GM23338 (cell line): ENCODE data around the gene MYO5C.
A peak's percentile ranks its signal among the peaks of the same experiment; 100 is the strongest.

Experiments used
- EZH2 ChIP-seq: fragments of 200-600 bp; sonication (generic); IDR thresholded peaks from one replicate; pipeline ENCODE4 v1.8.0; 2017; ENCODE audit warnings: antibody characterized with exemption, mild to moderate bottlenecking, low read depth; ENCODE audit not compliant: unreplicated experiment
- NANOG ChIP-seq: IDR thresholded peaks from 2 replicates; pipeline ENCODE4 v1.6.1; 2016; ENCODE audit warnings: antibody characterized with exemption, borderline replicate concordance
- POLR2AphosphoS5 ChIP-seq: IDR thresholded peaks from 2 replicates; pipeline ENCODE4 v1.6.1; 2016; ENCODE audit warnings: antibody characterized with exemption, low read depth
- STAT1 ChIP-seq: IDR thresholded peaks from one replicate; pipeline ENCODE4 v1.6.1; 2016; ENCODE audit warnings: antibody characterized with exemption; ENCODE audit not compliant: unreplicated experiment
- TF ChIP-seq, protein P1 (sequence below), 2 experiments: fragments of 200-600 bp in 1 of 2; sonication (generic) in 1 of 2; conservative IDR thresholded peaks; 2 replicates each; pipeline versions ENCODE4 v1.5.1 to v1.6.1; 2016 to 2017; ENCODE audit warnings: antibody characterized with exemption in 2 of 2, low read depth in 2 of 2, mild to moderate bottlenecking in 2 of 2, moderate library complexity in 1 of 2
- TF ChIP-seq, protein P2 (sequence below): IDR thresholded peaks from 2 replicates; pipeline ENCODE4 v1.6.1; 2016; ENCODE audit warnings: antibody characterized with exemption
- TF ChIP-seq, protein P3 (sequence below): IDR thresholded peaks from one replicate; pipeline ENCODE4 v1.6.1; 2018; ENCODE audit warnings: antibody characterized with exemption; ENCODE audit not compliant: unreplicated experiment

DNA sequence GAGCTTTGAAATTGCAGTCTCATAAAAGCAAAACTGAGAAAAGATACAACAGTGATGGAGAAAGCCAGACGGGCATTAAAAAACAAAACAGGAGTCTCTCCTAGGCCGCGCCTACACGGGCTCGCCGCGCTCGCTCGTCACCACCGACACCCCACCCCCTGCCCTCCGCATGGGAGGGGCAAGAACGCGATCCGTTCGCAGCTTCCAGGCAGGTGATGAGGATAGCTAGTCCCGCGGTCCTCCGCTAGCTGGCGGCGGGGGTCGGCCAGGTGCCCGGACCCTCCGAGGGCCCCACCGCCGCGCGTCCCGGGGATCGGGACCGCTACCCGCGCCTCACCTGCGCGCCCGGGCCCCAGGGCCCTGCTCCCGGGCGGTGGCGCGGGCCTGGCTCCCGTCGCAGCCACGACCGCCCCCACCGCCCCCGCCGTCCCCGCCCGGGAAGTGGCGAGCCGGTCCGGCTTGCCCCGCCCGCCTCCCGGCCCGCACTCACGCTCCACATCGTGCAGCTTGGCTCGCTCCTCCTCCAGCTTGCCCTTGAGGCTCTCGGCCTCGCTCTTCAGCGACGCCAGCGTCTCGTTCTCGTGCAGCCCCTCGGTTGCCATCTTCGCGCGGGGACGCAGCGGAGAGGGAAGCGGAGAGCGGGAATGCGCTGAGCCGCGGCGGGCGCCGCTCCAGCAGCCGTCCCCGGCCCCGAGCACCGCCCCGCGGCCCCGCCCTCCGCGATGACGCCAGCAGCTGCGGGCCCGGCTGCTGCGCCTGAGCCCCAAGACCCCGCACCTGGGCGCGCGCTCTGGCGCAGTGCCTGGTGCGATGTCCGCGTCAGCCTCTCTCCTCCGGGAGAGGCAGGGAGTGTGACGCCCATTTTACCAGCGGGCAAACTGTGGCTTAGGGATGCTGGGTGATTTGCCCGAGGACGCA lies 116.1 kb downstream of the MYO5C start:
- TF ChIP-seq, protein P1, sequence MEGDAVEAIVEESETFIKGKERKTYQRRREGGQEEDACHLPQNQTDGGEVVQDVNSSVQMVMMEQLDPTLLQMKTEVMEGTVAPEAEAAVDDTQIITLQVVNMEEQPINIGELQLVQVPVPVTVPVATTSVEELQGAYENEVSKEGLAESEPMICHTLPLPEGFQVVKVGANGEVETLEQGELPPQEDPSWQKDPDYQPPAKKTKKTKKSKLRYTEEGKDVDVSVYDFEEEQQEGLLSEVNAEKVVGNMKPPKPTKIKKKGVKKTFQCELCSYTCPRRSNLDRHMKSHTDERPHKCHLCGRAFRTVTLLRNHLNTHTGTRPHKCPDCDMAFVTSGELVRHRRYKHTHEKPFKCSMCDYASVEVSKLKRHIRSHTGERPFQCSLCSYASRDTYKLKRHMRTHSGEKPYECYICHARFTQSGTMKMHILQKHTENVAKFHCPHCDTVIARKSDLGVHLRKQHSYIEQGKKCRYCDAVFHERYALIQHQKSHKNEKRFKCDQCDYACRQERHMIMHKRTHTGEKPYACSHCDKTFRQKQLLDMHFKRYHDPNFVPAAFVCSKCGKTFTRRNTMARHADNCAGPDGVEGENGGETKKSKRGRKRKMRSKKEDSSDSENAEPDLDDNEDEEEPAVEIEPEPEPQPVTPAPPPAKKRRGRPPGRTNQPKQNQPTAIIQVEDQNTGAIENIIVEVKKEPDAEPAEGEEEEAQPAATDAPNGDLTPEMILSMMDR (conservative IDR thresholded peaks at IDR 0.05; ENCODE audit: low read depth in 2 of 2) = no peak
- no peak for TF ChIP-seq STAT1
- TF ChIP-seq NANOG = no peak
- peak; percentile 84 for TF ChIP-seq POLR2AphosphoS5
- TF ChIP-seq, protein P2, sequence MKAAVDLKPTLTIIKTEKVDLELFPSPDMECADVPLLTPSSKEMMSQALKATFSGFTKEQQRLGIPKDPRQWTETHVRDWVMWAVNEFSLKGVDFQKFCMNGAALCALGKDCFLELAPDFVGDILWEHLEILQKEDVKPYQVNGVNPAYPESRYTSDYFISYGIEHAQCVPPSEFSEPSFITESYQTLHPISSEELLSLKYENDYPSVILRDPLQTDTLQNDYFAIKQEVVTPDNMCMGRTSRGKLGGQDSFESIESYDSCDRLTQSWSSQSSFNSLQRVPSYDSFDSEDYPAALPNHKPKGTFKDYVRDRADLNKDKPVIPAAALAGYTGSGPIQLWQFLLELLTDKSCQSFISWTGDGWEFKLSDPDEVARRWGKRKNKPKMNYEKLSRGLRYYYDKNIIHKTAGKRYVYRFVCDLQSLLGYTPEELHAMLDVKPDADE = no peak
- no peak for TF ChIP-seq EZH2
- TF ChIP-seq, protein P3, sequence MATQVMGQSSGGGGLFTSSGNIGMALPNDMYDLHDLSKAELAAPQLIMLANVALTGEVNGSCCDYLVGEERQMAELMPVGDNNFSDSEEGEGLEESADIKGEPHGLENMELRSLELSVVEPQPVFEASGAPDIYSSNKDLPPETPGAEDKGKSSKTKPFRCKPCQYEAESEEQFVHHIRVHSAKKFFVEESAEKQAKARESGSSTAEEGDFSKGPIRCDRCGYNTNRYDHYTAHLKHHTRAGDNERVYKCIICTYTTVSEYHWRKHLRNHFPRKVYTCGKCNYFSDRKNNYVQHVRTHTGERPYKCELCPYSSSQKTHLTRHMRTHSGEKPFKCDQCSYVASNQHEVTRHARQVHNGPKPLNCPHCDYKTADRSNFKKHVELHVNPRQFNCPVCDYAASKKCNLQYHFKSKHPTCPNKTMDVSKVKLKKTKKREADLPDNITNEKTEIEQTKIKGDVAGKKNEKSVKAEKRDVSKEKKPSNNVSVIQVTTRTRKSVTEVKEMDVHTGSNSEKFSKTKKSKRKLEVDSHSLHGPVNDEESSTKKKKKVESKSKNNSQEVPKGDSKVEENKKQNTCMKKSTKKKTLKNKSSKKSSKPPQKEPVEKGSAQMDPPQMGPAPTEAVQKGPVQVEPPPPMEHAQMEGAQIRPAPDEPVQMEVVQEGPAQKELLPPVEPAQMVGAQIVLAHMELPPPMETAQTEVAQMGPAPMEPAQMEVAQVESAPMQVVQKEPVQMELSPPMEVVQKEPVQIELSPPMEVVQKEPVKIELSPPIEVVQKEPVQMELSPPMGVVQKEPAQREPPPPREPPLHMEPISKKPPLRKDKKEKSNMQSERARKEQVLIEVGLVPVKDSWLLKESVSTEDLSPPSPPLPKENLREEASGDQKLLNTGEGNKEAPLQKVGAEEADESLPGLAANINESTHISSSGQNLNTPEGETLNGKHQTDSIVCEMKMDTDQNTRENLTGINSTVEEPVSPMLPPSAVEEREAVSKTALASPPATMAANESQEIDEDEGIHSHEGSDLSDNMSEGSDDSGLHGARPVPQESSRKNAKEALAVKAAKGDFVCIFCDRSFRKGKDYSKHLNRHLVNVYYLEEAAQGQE = no peak
